NK-92 (cell line): ENCODE measurements around the gene MMP24.
"Not testable (repeated sequence)": the region's sequence is repeated elsewhere in the genome, so short reads cannot be mapped to it uniquely, and the experiment has no call there.

Experiments
- DNase-seq: peaks from one replicate; lab custom pipeline; 2025; ENCODE audit not compliant: unreplicated experiment; lab: John Stamatoyannopoulos, UW

Gene MMP24

DNA sequence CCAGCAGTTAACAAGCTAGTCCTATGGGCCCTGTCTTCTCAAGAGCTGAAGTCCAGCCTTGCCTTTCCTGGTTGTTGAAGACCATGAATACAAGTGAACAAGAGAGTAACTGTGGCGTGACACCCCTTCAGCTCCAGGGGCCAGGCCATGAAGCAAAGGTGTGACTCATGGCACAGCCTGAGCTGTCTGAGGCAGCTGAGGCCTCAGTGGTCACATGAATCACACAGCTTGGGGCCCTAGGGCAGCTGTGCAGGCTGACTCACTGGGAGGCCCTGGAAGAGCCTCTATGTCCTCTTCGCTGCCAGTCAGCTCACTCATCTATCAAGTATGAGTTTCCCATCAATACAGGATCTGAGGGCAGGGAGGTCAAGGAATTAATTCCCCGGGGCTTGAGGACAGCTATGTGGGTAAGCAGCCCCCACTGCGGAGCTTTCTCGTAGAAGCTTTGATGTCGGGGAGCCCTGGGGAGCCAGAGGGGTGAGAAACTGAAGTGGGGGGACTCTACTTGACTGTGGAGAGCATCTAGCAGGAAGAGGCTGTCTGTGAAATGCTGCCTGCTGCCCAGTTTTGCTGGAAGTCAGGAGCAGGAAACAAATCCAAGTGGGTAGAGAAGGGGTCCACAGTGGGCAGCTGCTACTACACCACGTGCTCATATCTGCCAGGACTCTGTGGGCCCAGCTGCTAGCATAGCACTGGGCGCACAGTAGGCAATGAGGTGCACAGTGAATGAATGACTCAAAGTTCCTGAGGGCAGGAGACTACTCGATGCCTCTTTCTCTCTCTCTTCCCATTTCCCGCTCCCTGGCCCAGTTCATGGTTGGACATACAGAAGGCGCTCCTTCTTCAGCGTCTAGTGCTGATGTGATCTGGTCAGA, 79.4 kb downstream of the MMP24 start:
- DNase-seq, result no peak

DNA sequence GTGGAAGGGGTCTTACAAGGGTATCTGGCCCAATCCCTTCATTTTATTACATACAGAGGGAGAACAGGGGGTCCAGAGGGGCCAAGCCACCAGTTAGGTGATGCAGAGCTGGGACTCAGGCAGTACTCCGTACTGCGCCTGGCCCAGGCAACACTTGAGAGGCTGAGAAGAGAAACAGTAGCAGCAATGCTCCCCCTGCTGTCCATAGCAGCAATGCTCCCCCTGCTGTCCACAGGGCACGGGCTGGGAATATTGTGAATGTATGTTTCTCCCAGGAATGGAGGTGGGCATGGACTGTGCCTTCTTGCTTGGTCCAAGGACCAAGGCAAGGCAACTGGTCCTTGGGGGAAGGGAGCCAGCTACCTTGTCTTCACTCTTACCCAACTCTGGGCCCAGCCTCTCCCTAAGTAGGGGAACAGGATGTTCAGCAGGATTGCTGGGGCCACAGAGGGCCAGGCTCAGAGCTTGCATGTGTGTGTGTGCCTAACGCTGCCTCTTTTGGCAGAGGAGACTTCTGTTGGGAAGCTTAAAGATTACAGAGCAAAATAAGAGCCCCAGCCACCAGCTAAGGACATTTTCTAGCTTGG, 80.5 kb downstream of the MMP24 start:
- no peak for DNase-seq

GRCh38 chr20:35307666-35308653, 81.5 kb downstream of the MMP24 start:
- no peak for DNase-seq

DNA sequence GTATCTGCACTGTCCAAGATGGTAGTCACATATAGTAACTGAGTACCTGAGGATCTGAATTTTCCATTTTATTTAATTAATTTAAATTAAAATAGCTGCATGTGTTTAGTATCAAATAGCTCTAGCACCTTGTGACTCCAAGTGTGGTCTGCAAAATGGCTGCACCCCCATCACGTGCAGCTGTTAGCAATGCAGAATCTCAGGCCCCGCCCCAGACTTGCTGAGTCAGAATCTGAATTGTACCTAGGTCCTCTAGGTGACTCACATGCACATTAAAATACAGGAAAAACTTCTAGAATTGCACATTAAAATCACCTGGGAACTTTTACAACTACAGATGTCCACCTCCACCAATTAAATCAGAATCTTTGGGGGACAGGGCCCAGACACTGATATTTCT, 84.9 kb downstream of the MMP24 start:
- no peak for DNase-seq

DNA sequence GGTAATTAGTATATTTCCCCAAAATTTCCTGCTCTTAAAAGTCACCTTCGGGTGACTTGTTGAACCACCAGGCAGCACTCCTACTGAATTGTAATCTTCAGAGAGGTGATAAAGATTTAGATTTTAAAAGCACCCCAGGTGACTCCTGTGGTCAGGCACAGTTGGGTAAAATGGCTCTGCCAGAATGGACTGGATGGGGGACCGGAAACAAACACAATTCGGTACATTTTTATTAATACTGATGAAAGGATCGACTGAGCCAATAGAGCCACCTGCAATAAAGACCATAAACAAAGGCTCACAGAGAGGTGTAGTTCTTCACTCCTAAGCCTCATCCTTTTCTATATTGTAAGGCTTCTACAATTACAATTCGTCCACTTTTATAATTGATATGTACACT, 85.3 kb downstream of the MMP24 start:
- DNase-seq, result no peak

GRCh38 chr20:35312318-35312717, 85.8 kb downstream of the MMP24 start:
- no peak for DNase-seq

DNA sequence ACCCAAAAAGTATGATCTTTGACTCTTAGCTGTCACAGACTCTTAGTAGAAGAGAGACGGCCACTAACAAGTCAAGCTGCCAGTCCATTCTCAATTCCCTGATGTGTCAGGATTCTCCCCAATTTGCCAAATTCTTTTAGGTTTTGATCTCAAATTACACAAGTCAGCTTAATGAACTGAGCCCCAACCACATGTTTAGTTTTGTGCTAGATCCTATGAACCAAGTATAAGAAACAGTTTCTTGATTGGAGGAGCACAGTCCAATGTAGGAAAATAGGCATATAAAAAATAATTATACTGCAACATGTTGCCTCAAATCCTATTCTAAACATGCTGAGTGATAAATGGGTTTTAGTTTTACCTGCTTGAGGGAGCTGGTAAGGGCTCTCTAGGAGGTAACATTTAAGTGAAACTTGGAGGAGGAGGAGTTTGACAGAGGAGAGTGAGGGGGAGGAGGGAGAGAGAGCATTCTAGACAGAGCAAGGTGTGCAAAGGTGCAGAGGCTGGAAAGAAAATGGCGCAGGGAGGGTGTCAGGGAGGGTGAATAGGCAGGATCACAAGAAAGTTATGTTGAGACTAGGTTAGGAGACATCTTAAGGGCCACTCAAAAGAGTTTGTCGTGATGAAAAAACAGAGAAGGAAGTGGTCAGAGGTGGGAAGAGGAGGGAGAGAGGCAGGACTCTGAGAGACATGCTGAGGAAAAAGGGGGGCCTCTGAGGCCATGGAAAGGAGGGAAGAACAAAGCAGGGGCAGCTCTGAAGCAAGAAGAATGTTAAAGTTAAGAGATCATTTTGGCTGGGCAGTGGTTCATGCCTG, 88.5 kb downstream of the MMP24 start:
- no peak for DNase-seq

DNA sequence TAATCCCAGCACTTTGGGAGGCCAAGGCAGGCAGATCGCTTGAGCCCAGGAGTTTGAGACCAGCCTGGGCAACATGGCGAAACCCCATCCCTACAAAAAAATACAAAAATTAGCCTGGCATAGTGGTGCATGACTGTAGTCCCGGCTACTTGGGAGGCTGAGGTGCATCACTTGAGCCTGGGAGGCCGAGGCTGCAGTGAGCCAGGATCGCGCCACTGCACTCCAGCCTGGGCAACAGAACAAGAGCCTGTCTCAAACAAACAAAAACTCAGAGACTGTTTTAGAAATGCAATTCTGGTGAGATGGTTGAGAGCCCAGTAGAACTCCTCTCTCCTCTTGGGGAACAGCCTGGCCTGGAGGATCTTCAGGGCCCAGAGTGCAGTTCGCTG, 89.1 kb downstream of the MMP24 start:
- not testable (repeated sequence) for DNase-seq

DNA sequence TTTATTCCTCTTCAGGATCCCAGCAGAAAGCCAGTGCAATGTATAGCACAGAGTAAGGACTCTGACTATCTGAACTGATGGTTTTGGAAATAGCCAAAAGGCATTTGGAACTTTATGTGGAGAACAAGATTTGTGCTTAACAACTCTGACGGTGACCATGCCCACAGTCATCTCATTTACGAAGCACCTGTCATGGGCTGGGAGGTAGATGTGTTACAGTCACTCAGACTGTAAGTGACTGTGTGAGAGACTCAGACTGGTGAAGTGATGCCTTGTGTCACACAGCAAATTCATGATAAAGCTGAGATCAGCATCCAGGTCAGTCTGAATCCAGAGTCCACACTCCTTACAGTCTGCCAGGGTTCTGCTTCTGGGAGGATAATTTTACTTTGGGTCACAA, 89.6 kb downstream of the MMP24 start:
- DNase-seq, result no peak

DNA sequence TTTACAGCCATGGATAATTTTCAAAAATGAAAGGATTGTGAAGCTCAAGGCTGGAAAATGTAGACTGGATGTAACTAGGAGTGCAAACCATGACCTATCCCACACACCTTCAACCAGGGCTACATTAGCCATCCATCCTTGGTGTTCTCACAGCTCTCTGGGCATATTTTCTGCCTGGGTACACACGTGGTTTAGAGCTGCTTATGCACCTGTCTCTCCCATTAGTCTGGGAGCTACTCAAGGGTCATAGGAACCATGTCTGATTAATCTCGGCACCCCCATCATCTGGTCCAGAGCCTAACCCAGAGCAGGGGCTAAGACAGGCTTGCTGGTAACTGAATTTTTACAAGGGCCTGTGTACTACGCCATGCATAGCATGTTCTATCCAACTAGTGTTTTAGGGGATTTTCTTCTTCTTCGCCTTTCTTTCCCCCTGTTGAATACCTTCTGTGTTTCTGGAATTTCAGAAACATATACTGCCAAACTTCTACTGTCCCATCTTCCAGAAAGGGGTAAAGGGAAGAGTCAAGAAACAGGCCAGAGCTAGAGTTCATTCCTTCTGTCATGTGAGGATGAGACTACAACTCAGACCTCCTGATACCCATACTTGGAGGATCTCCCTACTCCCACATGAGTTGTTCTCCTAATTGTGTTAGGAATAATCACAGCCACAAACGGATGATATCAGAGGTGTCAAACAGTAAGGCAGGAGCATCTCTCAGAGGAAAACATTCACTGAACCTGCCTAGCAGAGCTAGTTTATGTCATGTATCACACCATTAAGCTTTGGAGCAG, 91.1 kb downstream of the MMP24 start:
- DNase-seq, result no peak

GRCh38 chr20:35318502-35319157, 92.1 kb downstream of the MMP24 start:
- no peak for DNase-seq

DNA sequence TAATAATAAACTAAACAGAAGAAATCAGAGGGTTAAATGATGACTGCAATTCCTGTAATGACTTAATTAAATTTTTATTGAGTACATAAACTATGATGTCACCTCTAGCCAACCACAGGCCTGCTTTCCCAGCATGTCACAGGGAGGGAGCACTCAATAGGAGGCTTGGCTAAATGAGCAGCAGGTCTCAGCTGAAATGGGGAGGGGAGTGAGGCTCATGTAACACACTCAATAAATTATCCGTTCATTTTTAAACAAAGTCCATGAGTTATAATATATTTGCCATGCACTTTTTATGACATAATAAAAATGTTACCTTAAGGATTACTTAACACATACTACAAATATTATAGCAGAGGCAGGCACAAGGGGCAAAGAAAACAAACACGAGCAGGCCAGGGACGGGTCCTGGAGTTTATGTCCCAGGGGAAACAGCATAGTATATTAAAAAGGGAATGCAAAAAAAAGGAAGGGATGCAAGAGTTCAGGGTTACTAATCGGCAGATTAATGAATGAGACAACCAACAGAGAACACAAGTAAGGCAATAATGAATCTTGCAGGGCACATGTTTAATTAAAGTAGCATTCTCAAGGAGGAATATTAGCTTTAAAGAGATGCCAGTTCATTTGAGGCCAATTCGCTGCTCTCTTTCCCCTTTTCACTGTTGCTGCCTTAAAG, 92.8 kb downstream of the MMP24 start:
- no peak for DNase-seq

GRCh38 chr20:35319871-35320197, 93.3 kb downstream of the MMP24 start:
- no peak for DNase-seq

DNA sequence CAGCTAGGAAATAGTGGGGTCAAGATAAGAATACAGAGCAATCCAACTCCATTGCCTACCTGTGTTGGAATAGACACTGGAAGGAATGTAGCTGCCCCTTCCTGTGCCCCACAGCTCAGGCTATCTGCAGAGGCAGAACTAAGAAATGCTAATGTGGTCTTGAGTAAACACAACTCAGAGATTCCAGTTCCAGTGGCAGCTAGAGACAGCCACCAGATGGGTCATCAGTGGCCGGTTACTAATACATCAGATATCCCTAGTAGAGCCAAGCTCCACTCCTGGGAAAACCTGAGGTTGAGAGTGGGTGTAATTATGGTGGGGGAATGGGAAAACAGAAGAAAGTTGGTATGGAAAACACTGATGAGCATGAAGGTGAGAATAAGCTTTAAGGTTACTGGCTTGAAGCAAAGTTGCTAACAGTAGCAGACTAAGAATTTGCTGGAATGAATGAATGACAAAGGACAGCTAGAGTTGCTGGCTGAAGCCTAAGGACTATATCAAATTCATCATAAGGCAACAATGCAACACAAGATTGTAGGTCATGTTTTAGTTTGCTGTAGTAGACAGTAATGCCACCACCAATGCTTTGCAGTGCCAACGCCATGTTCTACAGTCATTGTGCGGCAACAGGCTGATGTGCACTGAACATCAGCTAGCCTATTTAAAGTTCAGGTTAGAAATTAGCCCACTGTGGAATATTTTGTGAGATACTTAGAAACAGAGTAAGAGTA, 94.1 kb downstream of the MMP24 start:
- DNase-seq, result no peak

GRCh38 chr20:35325401-35325800, 98.9 kb downstream of the MMP24 start:
- DNase-seq, result no peak

- DNase-seq, result no peak
Measured at GRCh38 chr20:35326021-35326739, 99.7 kb downstream of the MMP24 start.
